Lung microvascular endothelial cell (primary cell): ENCODE measurements around the gene PLEKHA6. TPM values are rescaled to one million over a fixed set of nuclear protein-coding genes. Genes with fewer than 3 reads are reported as not detected.
A peak's percentile ranks its signal among the peaks of the same experiment; 100 is the strongest.

ENCODE experiments used
- DNase-seq, 2 donors: peaks; one replicate each; pipeline versions ENCODE4 v3.0.0 to v3.0.0-alpha.2; 2010; ENCODE audit warnings: low read depth in 2 of 2
- total RNA-seq: library from RNA; depleted of rRNA; stranded (reverse); fragments of >200 nt; gene quantifications from 2 replicates; pipeline ENCODE4 v1.2.1, GENCODE V29; 2014

PLEKHA6 gene, protein sequence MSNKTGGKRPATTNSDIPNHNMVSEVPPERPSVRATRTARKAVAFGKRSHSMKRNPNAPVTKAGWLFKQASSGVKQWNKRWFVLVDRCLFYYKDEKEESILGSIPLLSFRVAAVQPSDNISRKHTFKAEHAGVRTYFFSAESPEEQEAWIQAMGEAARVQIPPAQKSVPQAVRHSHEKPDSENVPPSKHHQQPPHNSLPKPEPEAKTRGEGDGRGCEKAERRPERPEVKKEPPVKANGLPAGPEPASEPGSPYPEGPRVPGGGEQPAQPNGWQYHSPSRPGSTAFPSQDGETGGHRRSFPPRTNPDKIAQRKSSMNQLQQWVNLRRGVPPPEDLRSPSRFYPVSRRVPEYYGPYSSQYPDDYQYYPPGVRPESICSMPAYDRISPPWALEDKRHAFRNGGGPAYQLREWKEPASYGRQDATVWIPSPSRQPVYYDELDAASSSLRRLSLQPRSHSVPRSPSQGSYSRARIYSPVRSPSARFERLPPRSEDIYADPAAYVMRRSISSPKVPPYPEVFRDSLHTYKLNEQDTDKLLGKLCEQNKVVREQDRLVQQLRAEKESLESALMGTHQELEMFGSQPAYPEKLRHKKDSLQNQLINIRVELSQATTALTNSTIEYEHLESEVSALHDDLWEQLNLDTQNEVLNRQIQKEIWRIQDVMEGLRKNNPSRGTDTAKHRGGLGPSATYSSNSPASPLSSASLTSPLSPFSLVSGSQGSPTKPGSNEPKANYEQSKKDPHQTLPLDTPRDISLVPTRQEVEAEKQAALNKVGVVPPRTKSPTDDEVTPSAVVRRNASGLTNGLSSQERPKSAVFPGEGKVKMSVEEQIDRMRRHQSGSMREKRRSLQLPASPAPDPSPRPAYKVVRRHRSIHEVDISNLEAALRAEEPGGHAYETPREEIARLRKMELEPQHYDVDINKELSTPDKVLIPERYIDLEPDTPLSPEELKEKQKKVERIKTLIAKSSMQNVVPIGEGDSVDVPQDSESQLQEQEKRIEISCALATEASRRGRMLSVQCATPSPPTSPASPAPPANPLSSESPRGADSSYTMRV
- 0.40 and 0.65 TPM in 2 replicates for total RNA-seq

DNA sequence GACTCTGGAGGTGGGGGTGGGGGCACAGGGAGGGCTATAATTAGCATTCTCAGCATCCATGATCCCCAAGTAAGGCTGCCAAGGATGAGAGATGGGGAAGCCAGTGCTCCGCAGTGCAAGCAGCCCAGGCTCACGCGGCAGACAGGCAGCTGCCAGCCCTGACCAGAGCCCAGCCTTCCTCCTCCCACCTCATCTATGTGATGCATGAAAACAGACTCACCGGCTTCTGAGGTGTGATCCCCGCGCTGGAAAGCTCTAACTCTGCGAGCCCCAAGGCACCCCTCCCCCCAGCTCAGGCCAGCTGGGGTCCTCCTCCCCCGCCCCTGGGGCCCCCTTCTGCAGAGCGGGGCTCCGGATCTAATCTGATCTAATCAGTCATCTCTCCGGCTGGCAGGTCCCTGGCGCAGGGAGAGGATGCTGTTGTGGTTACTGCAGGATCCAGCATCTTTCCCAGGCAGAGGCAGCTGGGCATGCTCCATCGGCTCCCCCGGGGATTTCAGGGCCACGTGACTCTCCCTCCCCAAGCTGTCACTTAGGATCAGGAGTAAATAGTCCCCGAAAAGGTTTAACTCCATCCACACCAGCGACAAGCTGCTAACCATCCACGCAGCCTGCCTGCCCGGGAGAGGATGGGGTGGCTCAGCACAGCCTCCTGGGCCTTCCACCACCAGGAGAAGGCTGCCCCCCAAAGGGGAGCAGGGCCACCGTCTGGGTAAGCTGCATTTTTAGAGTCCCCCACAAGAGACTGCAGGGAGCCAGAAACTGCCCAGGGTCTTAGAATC is at the start of gene PLEKHA6:
Gene PLEKHA6, minus strand, starts transcription at position 456 of the 782 bp plus-strand sequence. CDS start 86,202 bp downstream, outside the sequence.
- peak in 1 of 2 donors; percentile 48 for DNase-seq

DNA sequence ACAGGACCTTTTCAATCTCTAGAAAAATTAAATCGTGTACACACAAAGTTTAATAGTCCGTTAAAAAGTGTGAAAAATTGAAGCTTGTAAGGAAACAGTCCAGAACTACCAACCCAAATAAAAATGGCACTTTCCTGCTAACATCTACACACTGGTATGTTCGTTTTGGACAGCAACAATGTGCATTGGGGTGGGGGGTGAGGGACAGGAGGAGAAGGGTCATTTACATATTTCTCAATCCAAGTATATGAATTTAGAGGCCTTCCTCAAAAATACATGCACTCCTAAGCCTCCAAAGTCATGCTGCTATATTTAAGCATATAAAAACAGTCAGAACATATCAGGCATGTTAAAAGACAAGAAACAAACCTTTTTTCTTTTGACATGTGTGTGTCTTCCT is 49.4 kb upstream of the PLEKHA6 start:
- peak; percentile 20 to 33 for DNase-seq

DNA sequence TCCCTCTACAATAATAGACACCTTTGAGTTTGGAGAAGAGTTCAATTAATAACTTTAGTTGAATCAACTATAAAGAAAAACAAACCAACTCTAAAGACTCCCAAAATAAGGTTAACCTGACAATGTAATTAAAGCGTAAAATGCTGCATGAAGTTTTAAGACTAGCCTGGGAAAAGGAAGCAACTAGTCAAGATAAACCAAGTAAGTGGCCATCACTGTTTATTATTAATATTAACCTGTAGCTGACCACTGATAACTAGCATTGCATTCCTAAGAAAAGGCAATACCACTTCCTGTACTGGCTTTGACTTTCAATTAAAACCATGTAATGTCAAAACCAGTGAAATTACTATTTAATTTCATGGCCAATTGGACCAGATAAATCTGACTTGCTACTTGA is 48.9 kb upstream of the PLEKHA6 start:
- no peak for DNase-seq

DNA sequence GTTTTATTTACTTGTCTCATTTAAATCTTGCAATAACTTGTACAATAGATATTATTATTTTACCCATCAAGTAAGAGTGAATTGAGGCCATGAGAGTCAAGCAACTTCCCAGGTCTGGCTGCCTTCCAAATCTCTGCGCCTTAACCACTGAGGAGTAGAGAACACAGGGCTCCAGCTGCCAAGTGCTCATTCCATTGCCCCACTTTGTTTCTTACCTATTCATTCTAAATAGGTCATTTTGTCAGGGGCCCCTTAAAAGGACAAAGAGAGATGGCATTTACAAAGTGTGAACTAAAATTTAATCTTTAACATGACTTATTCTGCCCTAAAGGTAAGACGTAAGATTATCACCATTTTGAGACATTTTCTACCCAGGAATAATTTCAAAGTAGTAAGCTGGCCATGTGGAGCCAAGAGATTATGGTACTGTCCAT is 48.4 kb upstream of the PLEKHA6 start:
- peak in 1 of 2 donors; percentile 70 for DNase-seq

DNA sequence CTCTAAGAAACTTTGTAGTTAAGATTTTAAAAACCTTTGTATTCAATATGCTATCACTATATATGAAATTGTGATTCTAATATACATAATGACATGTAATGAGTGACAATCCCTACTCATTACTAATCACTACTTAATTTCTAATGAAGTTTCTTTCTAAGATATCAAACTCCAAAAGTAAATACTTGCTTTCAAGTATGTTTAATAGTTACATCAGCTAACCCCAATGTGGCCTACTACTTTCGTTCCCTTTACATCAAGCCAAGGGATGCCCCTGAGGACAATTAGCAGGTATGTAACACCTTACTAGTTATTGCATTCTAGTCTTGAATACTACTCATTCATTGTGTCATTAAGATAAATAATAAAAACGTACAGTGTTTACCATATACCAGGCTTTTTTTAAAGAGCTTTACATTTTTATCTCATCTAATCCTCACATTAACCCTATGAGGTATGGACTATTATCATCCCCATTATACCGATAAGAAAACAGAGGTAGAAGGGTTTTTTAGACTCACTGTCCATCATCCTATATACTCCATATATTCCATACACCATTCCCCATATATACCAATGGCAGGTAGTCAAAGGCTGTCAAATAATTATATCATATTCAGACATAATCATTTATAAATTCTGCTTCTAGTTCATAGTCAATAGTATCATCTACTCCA is 47.7 kb upstream of the PLEKHA6 start:
- no peak for DNase-seq

DNA sequence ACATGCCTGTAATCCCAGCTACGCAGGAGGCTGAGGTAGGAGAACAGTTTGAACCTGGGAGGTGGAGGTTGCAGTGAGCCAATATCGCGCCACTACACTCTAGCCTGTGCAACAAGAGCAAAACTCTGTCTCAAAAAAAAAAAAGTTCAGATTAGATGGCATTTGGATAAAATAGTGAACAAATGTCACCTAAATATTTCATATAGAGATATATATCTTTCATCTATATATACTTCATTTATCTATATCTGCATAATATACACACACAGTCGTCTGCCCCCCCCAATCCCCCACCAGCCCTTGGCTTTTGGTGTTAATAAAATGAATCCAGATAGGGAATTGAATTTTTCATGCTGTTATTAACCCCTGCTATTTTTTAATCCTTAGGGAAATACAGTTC is 46.9 kb upstream of the PLEKHA6 start:
- no peak for DNase-seq

DNA sequence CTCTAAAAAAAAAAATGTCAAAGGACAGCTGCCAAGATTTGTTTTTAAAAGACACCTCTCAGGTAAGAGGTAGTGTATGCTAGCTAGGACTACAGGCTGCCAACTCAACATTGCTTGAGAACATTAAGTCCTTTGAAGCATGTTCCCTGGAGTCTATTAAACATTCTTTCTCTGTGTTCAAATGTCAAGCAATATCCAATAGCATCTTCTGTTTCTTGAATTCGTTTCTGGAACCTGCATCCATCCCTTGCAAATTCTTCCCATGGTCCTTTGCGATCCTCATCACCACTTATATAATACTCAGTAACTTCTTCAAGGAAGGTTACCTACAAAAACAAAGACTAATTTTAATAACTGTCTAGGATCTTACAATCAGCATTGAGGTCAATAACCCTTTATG is 46.3 kb upstream of the PLEKHA6 start:
- no peak for DNase-seq

DNA sequence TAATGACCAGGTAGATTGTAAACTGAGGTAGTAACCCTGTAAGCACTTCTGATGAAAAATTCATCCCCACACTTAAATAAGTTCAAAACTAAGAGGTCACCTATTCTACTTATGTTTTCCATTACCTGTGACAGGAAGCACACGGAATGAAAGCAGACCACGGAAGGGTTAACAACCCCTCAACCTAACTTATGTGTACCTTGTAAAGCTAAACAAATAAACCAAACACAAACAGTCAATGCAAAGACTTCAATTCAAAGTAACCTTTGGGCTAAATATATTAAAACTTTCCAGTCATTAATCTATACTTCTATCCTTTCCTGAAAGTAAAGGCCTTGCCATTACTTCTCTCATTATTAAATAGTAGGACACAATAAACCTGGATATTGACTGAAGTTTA is 44.9 kb upstream of the PLEKHA6 start:
- DNase-seq, result no peak

DNA sequence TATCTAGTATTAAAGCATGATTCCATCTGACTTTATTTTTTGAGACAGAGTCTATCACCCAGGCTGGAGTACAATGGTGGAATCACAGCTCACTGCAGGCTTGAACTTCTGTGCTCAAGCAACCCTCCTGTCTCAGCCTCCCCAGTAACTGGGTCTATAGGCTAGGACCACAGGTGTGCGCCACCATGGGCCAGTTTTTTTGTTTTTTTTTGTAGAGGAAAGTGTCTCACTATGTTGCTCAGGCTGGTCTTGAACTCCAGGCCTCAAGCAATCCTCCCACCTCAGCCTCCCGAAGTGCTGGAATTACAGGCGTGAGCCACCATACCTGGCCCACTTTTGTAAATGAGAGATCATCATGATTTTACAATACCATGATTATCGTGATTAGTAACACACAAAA is 42.7 kb upstream of the PLEKHA6 start:
- no peak for DNase-seq

DNA sequence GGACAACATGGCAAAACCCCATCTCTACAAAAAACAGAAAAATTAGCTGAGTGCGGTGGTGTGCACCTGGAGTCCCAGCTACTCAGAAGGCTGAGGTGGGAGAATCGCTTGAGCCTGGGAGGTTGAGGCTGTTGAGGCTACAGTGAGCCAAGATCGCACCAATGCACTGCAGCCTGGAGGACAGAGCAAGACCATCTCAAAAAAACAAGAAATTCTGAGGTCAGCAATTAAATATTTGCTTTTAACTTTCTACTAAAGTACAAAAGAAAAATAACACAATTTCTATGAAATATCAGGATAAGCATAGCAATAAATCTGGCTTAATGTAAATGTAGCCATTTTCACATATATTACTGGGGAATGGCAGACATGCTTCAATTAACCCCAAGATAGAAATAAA is 42.0 kb upstream of the PLEKHA6 start:
- DNase-seq, result no peak

DNA sequence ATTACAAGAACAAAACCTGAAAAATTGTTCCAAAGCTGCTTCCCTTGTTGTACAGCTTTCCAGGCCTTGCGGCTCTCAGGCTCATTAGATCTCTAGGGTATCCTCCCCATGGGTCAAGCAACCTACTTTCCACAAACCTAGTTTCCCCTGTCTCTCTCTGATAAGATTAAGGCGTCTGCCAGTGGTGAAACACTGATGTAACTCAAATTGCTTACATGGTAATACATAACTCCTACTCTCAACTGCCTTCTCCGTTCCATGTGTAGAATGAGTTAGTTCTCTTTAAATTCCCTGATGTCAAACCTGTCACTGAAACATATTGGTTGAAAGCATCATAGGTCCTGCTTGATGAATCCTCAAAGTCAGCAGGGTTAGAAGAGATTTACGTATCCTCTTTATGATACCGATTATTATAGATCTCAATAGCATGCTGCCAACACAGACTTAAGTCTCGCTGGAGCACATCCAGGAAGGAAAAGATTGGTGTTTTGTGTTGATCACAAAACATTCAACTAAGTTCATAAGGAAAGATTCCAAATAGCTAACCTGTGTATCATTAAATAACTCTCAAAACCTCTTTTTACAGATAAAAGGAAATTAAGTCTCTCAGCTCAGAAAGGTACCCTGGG is 41.3 kb upstream of the PLEKHA6 start:
- no peak for DNase-seq

DNA sequence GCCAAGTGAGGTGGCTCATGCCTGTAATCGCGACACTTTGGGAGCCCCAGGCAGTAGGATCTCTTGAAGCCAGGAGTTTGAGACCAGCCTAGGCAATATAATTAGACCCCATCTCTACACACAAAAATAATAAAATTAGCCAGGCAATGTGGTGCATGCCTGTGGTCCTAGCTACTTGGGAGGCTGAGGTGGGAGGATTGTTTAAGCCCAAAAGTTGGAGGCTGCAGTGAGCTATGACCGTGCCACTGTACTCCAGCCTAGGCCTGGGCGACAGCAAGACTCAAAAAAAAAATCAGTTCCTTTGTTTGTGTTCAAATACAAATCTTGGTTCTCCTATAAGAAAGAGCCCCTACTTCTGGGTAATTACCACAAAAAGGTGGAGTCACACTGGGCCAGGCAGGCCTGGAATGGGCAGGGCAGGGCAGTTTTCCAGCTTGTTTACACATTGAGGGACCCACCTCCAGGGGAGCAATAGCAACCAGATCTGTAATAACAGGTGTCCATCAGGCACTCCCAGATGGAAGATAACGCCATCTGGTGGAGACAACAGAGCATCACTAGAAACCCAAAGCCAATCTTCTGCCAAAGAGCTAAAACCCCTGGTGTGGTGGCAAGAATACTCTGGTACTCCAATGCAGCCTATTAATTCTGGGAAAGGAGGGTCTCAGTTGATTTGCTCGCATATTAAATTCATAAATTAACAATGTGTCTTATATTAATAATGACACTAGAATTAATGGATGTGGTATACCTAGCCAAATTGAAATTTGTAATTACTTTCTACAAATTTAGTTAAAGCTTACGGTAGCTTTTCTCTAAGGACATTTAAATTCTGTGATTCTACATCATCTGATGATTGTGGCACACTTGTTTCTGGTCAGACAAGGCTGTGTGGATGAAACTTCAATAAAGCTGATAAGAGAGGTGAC is 38.7 kb upstream of the PLEKHA6 start:
- peak; percentile 79 to 89 for DNase-seq

DNA sequence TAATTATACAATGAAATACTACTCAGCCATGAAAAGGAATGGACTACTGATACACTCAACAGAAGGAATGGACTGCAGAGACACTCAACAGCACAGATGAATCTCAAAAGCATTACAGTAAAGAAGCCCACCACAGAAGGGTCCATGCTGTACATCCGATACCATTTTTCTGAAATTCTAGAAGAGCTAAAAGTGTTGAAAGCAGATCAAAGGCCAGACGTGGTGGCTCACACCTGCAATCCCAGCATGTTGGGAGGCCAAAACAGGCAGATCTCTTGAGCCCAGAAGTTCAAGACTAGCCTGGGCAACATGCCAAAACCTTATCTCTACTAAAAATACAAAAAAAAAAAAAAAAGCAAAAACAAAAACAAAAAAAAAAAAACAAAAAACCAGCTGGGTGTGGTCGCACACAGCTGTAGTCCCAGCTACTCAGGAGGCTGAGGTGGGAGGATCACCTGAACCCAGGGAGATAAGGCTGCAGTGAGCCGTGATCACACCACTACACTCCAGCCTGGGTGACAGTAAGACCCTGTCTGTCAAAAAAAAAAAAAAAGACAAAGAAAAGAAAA is 36.4 kb upstream of the PLEKHA6 start:
- no peak for DNase-seq

DNA sequence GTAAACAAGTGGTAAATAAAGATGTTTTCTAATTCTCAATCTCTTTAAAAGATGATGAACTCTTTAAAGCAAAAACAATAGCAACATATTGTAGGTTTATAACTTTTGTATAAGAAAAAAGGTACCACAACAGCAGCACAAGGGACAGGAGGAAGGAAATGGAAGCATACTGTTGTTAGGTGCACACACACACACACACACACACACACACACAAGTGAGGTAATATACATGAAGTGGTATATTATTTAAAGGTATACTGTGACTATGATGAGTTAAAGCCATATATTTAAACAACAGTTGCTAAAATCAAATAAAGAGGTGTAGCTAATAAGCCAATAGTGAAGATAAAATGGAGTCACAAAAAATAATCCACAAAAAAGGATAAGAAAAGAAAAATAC is 31.9 kb upstream of the PLEKHA6 start:
- no peak for DNase-seq

DNA sequence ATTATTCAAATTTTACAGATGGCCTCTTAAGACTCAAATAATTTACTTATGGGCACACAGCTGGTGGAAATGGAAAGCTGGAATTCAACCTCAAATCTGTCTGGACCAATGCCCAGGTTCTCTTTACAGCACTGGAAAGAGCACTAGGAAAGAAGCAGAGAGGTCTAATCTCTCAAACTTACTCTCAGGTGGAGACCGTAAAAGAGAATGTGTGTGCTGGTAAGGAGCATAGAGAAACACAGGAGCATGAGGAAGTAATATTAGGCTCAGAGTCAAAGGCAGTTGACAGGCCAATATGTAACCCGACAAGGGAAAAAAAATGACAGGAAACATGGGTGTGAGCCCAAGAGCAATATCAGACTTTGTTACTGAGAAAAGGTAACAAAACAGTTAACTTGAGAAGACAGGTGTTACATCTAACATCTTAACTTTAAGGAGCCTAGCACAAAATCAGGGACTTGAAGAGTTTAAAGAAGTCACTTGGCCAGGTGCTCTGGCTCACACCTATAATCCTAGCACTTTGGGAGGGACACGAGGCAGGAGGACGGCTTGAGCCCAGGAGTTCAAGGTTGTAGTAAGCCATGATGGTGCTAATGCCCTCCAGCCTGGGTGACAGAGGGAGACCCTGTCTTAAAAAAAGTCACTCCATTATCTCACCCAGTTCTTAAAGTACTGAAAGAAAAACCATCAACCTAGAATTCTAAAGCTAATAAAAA is 31.2 kb upstream of the PLEKHA6 start:
- DNase-seq, result peak in 1 of 2 donors; percentile 15

DNA sequence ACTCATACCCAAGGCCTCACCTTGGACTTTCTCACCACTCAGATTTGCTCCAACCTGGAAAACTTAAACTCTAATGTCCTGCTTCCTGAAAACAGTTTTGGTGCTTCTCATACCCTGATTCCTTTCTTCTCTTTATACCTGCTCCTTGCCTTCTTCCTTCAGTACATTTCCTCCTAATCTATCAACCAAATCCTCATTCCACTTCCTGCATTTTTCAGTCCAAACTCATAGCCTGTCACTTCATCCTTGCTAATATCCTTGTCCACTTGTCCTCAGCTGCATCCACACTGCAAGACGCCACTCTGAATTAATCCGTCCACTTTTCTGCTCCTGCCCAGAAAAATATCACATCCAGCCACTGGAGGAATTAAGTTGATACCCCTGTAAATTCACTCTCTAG is 26.0 kb upstream of the PLEKHA6 start:
- no peak for DNase-seq

DNA sequence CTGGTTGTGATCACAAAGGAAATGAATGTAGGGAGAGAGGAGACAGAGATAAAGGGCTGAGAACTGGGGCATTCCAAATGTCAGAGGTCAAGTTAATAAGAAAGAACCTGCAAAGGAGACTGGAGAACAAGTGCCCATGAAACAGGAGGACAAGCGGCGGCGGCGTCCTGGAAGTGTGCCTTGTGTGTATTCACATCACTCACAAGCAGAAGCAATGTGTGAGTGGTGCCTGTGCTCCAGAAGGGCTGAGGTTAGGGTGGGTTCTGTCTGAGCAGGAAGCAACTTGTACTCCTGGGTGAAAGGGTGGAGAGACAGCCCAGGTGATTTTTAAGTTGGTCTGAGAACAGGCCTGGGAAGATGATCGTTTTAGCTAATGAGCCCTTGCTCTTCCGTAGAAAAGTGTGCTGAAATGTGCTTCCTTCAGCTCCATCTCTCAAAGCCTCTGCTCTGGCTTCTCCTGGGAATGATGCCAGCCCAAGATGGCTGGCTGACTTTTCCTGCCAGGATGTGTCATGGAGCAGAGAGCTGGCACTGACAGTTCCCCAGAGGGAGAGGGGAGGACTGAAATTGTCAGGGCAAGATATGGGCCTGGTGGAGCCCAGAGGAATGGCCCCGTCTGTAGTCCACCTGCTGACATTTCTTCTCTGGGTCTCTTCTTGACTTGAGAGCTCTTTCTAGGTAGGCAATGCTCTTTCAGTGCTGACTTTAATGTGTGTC is 25.1 kb upstream of the PLEKHA6 start:
- DNase-seq, result peak in 1 of 2 donors; percentile 66
